A172 (cell line): Measurements from ENCODE around the gene KMT2E. TPM values are rescaled to one million over a fixed set of nuclear protein-coding genes. Genes with fewer than 3 reads are reported as not detected.
"Not testable (repeated sequence)": the region's sequence is repeated elsewhere in the genome, so short reads cannot be mapped to it uniquely, and the experiment has no call there.

ENCODE experiments used
- DNase-seq: peaks from one replicate; pipeline ENCODE4 v3.0.0-alpha.2; 2015; ENCODE audit warnings: low spot score
- total RNA-seq: library from RNA; depleted of rRNA; stranded (reverse); fragments of >200 nt; shearing (Covaris generic); gene quantifications from 2 replicates; pipeline ENCODE4 v1.2.3, GENCODE V29; 2014

The KMT2E gene
- total RNA-seq, 1 experiment from 2014 or later = 40.3 TPM

DNA sequence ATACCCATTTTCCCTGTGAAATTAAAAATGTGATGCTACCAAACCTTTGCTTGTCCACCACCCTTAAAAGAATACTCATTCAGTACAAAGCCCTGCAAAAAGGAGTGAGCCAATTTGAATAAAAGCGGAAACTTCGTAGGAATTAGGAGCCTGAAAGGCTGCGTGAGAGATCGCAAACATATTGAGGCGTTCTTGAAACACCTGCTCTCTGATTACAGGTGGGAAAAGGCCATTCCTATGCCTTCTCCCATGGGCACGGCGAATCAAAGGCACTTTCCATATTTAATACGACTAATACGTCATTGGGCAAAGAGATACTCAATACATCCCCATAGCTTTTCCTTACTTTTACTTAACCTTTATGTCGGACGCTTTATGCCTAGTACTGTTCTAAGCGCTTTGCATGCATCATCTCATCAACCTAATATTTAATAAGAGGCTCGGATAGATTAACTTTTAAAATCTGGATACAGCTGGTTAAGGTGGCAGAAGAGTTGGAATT lies 30.9 kb upstream of the KMT2E start:
- no peak for DNase-seq

DNA sequence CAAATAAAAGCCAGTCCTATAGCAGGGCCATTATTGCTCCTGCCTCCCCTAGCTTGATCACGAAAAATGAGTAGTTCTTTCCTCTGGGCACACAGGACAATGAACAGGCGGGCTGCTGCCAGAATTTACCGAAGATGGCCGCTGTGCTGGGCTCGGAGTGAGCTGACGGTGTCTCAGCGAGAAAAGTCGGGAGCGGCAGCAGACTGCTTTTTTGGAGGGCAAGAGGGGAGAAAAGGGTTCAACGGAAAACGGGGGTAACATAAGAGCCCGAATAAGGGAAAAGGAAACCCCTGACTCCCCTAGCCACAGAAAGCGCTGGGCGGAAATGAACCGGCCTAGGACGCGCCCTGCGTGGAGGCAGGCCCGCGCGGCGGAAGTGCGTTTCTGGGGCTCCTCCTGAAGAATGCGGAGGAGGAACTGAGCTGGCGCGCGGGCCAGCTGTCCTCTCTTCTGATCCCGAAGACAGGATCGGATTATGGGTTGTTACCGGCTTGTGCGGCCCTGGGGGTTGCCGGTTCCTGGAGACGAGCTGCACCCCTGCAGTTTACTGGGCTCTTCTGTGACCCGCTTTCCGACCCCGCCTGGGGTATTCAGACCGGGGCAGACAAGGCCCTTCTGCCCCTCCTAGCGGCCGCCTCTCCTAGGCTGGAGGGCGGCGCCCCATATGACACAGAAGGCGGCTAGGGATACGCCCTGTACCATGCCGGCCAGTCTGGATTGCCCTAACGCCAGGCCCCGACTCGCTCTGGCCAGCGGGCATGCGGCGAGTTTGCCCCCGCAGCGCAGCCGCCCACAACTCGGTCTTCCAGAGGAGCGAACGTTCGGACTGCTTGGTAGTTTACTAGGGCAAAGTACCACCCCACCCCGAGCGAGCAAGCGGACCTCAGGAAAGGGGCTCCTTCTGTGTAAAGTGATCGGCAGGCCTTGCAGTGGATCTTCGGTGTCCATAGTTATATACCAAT lies 30.1 kb upstream of the KMT2E start:
- peak; percentile 83 for DNase-seq

DNA sequence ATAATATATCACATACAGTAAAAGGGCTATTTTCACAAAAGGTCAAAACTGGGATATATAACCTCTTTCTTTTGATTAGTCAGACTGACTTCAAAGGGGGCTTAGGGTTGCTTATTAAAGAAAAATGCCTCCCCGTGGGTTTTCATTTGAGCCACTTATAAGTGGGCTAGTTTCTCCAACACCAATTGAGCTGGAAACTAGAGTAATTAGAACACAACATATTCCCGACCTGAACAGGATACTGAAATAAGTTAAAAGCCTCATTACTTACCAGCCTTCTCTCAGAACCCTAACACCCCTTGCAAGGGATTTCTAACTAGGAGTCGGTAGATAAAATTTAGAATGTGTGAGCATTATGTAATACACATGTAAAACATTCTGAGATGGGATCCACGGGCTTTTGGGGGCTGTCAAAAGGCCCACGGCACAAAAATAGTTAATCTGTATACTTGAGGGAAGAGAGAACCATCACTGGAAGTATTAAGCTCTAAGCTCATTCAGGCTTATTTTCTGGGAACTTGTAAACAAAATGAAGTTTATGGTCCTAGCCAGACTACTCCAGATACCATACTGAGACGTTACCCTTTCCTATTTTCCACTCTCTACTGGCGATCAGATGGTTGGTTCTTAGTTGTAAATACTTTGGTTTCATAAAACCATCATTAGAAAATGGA lies 29.3 kb upstream of the KMT2E start:
- peak; percentile 23 for DNase-seq

DNA sequence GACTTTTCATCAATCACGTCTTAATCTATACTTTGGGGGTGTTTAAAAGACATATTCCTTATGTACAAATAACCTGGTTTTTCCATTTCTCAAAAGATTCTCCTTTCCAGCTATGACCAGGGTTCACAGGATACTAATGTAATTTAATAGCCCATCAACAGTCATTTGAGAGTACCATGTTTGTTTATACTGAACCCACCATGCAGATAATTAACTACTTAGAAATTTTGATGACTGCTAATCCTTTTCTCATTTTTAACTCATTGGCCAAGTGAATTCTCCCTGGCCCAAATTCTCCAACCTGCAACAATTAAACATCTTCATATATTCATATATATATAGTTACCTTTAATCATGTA lies 28.8 kb upstream of the KMT2E start:
- DNase-seq = no peak

DNA sequence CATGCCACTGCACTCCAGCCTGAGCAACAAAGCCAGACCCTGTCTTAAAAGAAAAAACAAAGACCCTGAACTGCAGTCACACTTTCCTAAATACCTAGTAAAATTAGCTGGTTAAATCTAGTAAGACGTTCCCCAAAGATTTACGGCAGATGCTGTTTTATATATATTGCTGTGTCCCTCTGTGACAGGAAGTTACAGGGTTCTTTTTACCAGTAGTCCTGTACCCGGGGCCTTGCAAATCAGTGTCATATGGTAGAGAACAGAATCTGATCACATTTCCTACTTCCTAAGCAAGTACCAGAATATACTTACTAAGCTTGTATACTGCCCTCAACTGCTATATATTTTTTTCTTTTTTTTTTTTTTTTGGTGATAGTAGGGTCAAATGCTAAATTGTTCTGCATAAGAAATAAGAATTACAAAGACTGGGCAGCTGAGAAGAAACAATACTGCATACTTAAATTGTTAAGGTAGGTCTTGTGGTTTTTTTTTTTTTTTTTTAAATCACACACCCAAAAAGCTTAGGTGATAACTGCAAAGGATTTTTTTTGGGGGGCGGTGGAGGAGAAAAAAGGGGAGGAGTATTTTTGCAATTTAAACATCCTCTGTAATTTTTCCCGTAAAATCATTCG lies 27.3 kb upstream of the KMT2E start:
- no peak for DNase-seq

DNA sequence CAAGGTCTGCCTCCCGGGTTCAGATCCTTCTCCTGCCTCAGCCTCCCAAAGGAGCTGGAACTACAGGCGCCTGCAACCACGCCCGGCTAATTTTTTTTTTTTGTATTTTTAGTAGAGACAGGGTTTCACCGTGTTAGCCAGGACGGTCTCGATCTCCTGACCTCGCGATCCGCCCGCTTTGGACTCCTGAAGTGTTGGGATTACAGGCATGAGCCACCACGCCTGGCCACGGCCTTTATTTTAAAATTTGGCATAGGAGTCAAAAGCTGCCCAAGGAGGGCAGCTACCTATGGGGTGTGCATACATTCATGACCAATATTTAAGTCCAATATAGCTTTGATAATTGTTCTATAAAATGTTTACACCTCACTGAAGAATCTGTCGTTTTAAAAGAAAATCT lies 26.6 kb upstream of the KMT2E start:
- not testable (repeated sequence) for DNase-seq

DNA sequence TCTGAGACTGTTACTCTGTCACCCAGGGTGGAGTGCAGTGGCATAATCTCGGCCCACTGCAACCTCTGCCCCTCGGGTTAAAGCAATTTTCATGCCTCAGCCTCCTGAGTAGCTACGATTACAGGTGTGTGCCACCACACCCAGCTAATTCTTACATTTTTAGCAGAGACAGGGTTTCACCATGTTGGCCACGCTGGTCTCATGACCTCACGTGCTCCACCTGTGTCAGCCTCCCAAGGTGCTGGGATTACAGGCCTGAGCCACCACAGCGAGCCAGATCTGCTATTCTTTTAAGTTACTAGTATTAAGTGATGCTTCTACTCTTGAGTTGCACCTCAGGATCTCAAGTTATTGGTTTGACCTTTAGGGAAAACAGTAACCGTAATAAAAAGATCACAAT lies 23.0 kb upstream of the KMT2E start:
- DNase-seq = no peak

DNA sequence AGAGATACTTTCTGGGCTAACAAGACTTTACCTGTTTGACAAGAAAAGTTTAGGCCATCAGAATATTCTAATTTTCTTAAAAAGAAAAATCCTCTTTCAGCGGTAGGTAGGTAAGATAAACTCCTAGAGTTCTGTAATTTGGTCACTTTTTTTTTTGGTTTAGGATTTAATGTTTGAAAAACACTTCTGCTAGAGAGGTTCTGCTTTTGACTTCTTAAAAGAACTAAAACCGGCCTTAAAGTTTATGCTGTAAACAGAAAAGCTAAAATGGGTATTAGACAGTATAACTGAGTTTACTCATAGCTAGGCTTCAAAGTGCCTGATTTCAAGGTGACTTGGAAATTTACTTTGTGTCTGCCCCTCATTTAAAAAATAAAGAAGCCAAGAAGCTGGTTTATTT lies 21.7 kb upstream of the KMT2E start:
- no peak for DNase-seq

DNA sequence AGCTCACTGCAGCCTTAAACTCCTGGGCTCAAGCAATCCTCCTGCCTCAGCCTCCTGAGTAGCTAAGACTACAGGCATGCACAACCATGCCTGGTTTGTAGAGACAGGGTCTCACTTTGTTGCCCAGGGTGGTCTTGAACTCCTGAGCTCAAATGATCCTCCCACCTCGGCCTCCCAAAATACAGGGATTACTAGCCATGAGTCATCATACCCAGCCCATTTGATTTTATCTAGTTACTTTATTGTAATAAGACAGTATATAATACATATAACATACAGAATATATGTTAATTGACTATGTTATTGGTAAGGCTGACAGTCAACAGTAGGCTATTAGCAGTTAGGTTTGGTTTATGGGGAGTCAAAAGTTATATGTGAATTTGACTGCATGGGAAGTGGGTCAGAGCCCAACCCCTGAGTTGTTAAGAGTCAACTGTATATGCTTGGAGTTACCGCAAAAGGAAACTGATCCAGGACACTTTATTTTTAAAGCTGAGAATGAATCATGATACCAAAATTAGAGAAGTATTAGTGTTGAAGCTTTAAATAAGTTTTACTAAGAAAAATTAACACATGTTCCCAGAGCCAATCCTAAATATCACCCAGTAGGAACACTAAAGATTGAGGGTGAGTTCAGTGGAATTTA lies 20.7 kb upstream of the KMT2E start:
- no peak for DNase-seq

DNA sequence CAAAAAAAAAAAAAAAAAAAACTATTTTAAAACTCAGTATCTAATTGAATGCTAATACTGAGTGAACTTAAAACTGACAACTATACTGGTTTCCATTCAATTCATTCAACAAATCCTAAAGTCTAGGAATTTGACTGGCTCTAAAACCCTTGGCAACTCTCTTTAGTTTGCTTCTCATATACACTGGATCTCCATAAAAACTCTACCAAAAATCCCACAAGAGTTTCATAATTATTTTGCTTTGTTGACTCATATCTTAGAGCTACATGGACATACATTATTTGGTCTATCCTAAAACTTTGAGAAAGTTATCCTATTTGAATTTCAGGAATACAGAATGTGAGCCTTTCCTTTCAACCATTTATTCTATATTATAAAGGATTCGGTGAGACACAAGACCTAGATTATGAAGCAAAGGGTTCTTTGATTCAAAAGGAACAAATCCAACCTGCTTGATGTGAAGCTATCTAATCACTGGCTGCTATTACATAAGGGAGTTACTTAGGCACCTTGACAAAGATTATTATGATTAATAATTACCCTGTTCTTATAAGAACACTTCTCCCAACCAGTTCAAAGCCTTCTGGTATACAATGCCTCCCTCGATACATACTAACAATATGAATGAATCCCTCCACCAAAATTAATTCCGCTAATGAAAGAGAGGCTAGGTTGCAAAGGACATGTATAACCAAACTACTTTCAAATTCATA lies 15.8 kb upstream of the KMT2E start:
- DNase-seq = no peak

DNA sequence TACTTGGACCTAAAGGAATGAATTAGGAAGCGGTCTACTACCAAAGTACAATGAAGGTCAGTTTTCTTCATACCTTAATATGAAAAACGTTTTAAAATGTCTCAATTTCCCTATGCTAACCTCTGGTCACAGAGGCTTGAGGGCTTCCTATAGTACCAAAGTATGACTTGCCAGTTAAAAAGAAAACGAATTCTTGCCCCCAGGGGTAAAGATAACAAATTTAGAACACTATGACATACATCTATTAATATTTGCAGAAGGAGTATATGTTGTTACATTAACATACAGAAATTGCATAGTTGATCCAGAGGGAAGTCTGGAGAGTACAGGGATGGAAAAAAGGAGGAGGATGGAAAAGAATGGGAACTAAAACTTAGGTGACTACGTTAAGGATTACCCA lies 13.8 kb upstream of the KMT2E start:
- no peak for DNase-seq

DNA sequence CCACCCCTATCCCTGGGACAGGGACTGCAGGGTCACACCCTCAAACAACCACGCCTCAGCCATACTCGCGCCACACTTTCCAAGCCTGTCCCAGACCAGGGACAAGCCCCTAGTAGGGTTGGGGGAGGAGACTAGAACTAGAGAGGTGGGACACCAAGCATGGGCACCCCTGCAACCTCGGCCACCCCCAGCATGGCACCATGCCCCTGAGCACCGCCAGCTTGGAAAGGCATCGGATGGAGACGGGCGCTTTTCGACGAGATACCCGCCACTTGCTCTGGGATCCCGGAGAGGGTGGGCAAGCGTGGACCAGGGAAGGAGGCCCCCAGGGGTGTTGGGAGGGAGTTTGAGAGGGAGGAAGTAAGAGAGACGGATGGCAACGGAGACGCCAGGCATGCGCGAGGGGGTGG lies 13.1 kb upstream of the KMT2E start:
- no peak for DNase-seq

DNA sequence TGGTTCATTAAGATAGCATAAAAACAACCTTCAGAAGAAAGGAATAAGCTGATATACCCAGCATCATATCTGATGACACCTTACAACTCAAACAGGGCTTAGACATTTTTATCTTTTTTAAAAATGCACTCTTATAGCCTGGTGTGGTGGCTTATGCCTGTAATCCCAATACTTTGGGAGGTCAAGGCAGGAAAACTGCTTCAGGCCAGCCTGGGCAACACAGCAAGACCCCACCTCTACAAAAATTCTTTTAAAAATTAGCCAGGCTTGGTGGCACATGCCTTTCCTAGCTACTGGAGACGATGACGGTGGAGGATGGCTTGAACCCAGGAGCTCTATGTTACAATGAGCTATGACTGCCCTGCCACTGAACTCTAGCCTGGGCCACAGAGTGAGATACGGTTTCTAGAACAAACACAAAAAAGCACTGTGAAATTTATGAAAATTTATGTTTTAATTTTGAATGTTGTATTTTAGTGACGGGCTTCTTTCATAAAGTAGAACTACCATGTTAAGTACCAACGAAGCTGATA lies 12.3 kb upstream of the KMT2E start:
- no peak for DNase-seq

DNA sequence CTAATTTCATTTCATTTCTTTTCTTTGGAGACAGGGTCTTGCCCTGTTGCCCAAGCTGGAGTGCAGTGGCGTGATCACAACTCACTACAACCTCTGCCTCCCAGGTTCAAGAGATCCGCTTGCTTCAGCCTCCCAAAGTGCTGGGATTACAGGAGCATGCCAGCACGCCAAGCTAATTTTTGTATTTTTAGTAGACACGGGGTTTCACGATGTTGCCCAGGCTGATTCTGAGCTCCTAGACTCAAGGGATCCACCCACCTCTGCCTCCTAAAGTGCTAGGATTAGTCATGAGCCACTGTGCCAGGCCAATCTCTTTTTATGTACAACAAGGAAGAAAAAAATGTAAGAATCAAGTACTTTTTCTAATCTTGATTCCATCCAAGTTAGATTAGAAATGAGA lies 10.7 kb upstream of the KMT2E start:
- DNase-seq = peak; percentile 64

DNA sequence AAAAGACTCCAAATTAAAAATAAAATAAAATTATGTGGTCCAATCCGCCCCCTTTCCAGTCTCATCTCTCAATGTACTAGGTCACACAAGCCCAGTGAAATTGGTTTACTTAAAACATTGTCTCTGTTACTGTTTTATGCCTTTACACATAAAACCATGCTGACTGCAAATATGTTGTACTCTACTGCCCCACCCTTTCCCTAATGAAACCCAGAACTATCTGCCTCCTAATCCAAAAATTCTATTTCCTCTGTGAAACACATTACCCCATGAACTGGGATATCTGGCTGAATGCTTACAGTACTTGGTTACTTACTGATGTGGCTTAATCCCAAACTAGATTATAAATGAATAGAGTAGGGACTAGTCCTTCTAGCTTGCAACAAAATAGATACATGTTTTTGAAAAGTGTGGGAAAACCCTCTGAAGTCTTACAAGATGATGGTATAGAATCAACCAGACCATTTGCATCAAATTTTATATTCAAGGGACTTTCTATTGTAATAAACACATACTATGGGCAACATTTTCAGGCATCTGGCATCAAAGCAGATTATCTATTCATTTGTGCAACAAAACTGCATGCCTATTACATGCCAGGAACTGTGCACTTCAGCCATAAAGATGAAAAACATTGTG lies 10.0 kb upstream of the KMT2E start:
- no peak for DNase-seq

DNA sequence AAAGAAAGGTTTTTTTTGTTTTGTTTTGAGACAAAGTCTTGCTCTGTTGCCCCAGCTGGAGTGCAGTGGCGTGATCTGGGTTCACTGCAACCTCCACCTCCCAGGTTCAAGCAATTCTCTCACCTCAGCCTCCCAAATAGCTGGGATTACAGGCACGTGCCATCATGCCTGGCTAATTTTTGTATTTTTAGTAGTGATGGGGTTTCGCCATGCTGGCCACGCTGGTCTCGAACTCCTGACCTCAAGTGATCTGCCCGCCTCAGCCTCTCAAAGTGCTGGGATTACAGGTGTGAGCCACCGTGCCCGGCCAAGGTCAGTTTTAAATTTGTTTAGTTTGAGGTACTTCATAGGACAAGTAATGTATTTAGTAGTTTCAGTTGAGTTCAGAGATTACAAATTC lies 9.0 kb upstream of the KMT2E start:
- not testable (repeated sequence) for DNase-seq

DNA sequence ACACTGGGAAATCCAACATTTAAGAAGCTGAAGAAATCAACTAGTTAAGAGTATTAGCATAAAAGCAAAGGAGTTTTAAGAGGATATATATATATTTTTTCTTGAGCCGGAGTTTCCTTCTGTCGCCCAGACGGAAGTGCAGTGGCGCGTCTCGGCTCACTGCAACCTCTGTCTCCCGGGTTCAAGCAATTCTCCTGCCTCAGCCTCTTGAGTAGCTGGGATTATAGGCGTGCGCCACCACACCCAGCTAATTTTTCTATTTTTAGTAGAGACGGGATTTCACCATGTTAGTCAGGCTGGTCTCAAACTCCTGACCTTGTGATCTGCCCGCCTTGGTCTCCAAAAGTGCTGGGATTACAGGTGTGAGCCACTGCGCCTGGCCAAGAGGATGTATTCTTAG lies 8.5 kb upstream of the KMT2E start:
- not testable (repeated sequence) for DNase-seq

DNA sequence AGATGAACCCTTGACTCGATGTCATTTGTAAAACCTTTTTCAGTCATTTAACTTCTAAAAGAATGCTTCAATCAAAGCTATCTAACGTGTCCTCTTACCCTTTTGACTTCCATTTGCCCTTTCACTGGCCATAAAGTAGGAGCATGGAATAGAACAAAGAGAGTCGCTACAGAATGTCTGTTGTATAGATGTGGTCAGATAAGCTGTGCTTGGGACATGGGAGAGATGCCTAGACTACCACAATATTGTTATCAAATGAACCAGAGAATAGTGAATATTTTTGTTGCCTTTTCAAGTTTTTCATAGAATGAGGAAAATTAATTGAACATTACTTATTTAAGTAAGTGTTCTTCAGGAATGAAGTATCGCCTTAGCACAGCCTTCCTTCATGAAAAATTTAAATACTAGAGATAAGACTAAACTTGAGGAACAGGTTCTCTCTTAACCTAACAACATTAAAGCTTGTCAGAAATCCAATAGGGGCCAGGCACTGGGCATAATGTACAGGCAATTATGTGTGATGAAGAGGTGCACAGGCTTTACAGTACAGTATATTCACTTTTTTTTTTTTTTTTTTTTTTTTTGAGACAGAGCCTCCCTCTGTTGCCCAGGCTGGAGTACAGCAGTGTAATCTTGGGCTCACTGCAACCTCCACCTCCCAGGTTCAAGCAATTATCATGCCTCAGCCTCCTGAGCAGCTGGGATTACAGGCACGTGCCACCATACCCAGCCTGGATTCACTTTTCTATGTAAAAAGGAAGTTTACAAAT lies 7.5 kb upstream of the KMT2E start:
- DNase-seq = no peak

DNA sequence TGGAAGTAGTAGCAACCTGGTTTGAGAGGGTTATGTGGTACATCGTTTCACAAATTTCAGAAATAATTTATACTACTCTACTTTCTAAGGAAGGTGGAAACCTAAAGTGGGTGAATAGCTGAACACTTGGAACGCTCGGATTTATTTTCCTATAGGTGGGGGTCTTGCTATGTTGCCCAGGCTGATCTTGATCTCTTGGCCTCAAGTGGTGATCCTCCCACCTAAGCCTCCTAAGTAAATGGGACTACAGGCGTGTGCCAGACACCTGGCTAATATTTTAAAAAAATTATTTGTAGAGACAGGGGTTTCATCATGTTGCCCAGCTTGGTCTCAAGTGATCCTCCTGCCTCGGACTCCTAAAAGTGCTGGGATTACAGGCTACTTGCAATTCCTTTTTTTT lies 6.7 kb upstream of the KMT2E start:
- no peak for DNase-seq
